ENCODE measurements around the gene YTHDC2.
"Not testable (repeated sequence)": the region's sequence is repeated elsewhere in the genome, so short reads cannot be mapped to it uniquely, and the experiment has no call there.

DNA sequence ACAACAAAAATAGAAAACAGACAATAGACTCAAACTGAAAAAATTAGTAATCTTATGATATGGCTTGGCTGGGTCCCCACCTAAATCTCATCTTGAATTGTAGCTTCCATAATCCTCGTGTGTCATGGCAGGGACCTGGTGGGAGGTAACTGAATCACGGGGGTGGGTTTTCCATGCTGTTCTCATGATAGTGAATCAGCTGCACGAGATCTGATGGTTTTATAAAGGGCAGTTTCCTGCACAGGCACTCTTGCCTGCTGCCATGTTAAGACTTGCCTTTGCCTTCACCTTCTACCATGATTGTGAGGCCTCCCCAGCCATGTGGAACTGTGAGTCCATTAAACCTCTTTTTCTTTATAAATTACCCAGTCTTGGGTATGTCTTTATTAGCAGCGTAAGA is 89.8 kb downstream of the YTHDC2 start:
- TF ChIP-seq, protein P1, sequence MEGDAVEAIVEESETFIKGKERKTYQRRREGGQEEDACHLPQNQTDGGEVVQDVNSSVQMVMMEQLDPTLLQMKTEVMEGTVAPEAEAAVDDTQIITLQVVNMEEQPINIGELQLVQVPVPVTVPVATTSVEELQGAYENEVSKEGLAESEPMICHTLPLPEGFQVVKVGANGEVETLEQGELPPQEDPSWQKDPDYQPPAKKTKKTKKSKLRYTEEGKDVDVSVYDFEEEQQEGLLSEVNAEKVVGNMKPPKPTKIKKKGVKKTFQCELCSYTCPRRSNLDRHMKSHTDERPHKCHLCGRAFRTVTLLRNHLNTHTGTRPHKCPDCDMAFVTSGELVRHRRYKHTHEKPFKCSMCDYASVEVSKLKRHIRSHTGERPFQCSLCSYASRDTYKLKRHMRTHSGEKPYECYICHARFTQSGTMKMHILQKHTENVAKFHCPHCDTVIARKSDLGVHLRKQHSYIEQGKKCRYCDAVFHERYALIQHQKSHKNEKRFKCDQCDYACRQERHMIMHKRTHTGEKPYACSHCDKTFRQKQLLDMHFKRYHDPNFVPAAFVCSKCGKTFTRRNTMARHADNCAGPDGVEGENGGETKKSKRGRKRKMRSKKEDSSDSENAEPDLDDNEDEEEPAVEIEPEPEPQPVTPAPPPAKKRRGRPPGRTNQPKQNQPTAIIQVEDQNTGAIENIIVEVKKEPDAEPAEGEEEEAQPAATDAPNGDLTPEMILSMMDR (IDR thresholded peaks at IDR 0.05), result not testable (repeated sequence)
- TF ChIP-seq POLR2A (IDR thresholded peaks at IDR 0.05), result not testable (repeated sequence)
